Measurements from ENCODE around the gene CHPF2.

- TF ChIP-seq CTCF (IDR thresholded peaks at IDR 0.05; ENCODE audit: borderline replicate concordance, extremely low read depth, low read length, poor library complexity, severe bottlenecking) (no peak), EZH2 (IDR thresholded peaks at IDR 0.05; ENCODE audit: borderline replicate concordance, low read depth, low read length, severe bottlenecking) (no peak)
Measured at GRCh38 chr7:151274936-151275812, 42.9 kb downstream of the CHPF2 start.

Measured in DND-41 (cell line).